ENCODE data around the gene APP. TPM values are rescaled to one million over a fixed set of nuclear protein-coding genes. Genes with fewer than 3 reads are reported as not detected.

Gene APP
- total RNA-seq, 1 experiment from 2014 or later = 560 TPM

DNA sequence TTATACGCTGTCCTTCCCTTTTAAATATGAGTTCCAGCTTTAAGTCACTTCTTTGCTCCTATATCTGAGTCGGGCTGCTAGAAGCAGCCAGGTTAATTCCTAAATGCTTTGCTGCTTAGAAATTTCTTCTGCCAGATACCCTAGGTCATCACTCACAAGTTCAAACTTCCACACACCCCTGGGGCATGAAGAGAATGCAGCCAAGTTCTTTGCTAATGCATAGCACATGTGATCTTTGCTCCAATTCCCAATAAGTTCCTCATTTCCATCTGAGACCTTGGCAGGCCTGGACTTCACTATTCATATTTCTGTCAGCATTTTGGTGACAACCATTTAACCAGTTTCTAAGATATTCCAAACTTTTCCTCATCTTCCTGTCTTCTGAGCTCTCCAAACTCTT is 14.5 kb upstream of the APP start (continued):
- TF ChIP-seq, protein P1, sequence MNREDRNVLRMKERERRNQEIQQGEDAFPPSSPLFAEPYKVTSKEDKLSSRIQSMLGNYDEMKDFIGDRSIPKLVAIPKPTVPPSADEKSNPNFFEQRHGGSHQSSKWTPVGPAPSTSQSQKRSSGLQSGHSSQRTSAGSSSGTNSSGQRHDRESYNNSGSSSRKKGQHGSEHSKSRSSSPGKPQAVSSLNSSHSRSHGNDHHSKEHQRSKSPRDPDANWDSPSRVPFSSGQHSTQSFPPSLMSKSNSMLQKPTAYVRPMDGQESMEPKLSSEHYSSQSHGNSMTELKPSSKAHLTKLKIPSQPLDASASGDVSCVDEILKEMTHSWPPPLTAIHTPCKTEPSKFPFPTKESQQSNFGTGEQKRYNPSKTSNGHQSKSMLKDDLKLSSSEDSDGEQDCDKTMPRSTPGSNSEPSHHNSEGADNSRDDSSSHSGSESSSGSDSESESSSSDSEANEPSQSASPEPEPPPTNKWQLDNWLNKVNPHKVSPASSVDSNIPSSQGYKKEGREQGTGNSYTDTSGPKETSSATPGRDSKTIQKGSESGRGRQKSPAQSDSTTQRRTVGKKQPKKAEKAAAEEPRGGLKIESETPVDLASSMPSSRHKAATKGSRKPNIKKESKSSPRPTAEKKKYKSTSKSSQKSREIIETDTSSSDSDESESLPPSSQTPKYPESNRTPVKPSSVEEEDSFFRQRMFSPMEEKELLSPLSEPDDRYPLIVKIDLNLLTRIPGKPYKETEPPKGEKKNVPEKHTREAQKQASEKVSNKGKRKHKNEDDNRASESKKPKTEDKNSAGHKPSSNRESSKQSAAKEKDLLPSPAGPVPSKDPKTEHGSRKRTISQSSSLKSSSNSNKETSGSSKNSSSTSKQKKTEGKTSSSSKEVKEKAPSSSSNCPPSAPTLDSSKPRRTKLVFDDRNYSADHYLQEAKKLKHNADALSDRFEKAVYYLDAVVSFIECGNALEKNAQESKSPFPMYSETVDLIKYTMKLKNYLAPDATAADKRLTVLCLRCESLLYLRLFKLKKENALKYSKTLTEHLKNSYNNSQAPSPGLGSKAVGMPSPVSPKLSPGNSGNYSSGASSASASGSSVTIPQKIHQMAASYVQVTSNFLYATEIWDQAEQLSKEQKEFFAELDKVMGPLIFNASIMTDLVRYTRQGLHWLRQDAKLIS (CRISPR knock-in tag; IDR thresholded peaks at IDR 0.05; ENCODE audit: borderline replicate concordance) = no peak

DNA sequence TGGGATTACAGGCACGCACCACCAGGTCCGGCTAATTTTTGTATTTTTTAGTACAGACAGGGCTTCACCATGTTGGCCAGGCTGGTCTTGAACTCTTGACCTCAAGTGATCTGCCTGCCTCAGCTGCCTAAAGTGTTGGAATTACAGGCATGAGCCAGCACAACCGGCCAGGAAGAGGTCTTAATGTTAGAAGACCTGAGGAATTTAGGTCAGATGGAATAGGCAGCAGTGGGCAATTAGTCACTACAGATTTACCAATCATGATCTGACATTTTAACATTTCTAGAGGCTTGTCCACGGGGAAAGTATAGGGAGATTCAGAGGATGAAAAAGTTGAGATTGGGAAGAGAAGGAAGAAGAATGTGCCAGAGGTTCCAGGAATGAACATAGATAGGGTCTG is 8.9 kb upstream of the APP start:
- TF ChIP-seq, protein P2, sequence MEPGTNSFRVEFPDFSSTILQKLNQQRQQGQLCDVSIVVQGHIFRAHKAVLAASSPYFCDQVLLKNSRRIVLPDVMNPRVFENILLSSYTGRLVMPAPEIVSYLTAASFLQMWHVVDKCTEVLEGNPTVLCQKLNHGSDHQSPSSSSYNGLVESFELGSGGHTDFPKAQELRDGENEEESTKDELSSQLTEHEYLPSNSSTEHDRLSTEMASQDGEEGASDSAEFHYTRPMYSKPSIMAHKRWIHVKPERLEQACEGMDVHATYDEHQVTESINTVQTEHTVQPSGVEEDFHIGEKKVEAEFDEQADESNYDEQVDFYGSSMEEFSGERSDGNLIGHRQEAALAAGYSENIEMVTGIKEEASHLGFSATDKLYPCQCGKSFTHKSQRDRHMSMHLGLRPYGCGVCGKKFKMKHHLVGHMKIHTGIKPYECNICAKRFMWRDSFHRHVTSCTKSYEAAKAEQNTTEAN (CRISPR knock-in tag; IDR thresholded peaks at IDR 0.05) = no peak
- no peak for TF ChIP-seq MXD4 (CRISPR knock-in tag; IDR thresholded peaks at IDR 0.05; ENCODE audit: borderline replicate concordance)
- TF ChIP-seq, protein P3, sequence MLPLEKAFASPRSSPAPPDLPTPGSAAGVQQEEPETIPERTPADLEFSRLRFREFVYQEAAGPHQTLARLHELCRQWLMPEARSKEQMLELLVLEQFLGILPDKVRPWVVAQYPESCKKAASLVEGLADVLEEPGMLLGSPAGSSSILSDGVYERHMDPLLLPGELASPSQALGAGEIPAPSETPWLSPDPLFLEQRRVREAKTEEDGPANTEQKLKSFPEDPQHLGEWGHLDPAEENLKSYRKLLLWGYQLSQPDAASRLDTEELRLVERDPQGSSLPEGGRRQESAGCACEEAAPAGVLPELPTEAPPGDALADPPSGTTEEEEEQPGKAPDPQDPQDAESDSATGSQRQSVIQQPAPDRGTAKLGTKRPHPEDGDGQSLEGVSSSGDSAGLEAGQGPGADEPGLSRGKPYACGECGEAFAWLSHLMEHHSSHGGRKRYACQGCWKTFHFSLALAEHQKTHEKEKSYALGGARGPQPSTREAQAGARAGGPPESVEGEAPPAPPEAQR (CRISPR knock-in tag; IDR thresholded peaks at IDR 0.05) = no peak
- CTCF ChIA-PET = no interaction called here

DNA sequence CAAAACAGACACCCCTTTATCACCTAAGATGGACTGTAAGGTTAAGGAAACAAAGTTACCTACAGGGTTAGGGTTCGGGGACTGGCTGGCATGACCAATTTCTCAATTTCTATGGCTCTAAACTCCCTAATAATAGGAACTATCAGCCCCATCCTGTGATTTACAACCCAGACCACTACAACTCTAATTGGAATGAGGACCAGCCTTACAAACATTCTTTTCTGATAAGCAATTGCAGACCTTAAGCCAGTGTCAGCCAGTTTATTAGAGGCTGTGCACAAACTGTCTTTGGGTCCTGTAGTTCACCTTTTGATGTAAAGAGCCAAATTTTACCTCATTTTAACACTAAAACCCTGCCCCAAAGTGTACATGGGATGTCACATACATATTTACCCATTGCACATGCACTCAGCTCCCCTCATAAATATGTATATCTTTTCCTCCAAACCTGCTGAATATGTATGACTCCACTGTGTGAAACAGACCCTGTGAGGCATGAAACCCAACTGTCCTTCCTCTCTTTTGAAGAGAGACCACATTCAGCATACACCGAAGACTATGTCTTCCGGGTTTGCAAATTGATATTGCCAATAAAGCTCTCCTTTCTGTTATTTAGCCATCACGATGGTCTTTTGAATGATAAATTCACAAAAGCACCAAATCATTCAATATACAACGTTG is 7.3 kb upstream of the APP start:
- H3K4me3 Mint-ChIP-seq = no peak overlapping the region
- H3K9me3 Mint-ChIP-seq = peaks cover 9% of the 10 kb centered on the region; the same call in 1 of the 2 replicates
- DNase-seq (ENCODE audit: low spot score) (no peak), ATAC-seq (no peak)
- TF ChIP-seq ZNF219 (CRISPR knock-in tag; IDR thresholded peaks at IDR 0.05; ENCODE audit: borderline replicate concordance) = no peak
- POLR2A ChIA-PET = no interaction called here
- peaks cover 20% of the 10 kb centered on the region for H3K4me1 Mint-ChIP-seq
- CTCF ChIA-PET = no interaction called here
- H3K27me3 Mint-ChIP-seq (ENCODE audit: low read depth) = no peaks in the 10 kb centered on the region
- H3K27ac Mint-ChIP-seq = no peak overlapping the region
- 0 out of 2 replicates have a peak, but pooled peaks cover 3% of the 10 kb centered on the region for H3K36me3 Mint-ChIP-seq

More for the DNA sequence above, 8.9 kb upstream of the APP start:
- H3K36me3 Mint-ChIP-seq = peaks cover 10% of the 10 kb centered on the region
- H3K27ac Mint-ChIP-seq = no peak overlapping the region
- H3K4me3 Mint-ChIP-seq = no peak overlapping the region
- H3K4me1 Mint-ChIP-seq = peaks cover 5% of the 10 kb centered on the region
- DNase-seq (ENCODE audit: low spot score) (no peak), ATAC-seq (no peak)
- peaks cover 19% of the 10 kb centered on the region for H3K9me3 Mint-ChIP-seq
- no peaks in the 10 kb centered on the region; the same call in 1 of the 2 replicates for H3K27me3 Mint-ChIP-seq (ENCODE audit: low read depth)
- POLR2A ChIA-PET = no interaction called here

DNA sequence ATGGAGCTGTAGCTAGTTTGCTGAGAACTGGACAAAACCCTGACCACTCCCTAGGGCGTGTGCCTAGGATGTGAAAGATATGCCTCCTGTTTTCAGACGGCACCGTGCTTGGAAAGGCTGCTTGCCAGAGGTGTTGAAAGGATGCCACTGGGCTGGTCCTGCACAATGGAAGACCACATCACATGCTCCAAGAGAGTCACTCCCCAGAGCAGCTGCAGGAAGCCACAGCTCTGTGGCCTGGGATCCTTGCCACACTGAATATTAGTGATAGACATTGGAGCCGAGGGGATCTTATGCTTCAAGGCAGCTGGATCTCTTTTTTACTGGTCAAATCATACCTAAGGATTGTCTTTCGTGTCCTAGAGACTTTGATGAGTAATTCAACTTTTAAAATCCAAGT is 6.6 kb upstream of the APP start:
- Mint-ChIP-seq H3K4me1 (peaks cover 22% of the 10 kb centered on the region), H3K9me3 (0 out of 2 replicates have a peak, but pooled peaks cover 3% of the 10 kb centered on the region), H3K36me3 (0 out of 2 replicates have a peak, but pooled peaks cover 3% of the 10 kb centered on the region), H3K27me3 (ENCODE audit: low read depth) (no peaks in the 10 kb centered on the region), H3K4me3 (no peak overlapping the region), H3K27ac (no peak overlapping the region)
- ATAC-seq (no peak), DNase-seq (ENCODE audit: low spot score) (no peak)
- ChIA-PET CTCF (no interaction called here), POLR2A (no interaction called here)
- TF ChIP-seq ZNF121 (CRISPR knock-in tag; IDR thresholded peaks at IDR 0.05) (no peak), ELF4 (CRISPR knock-in tag; IDR thresholded peaks at IDR 0.05; ENCODE audit: low read depth) (no peak), ZNF232 (CRISPR knock-in tag; IDR thresholded peaks at IDR 0.05) (no peak), PRRX2 (CRISPR knock-in tag; IDR thresholded peaks at IDR 0.05) (no peak), ATF1 (CRISPR knock-in tag; IDR thresholded peaks at IDR 0.05) (no peak), NFATC4 (CRISPR knock-in tag; IDR thresholded peaks at IDR 0.05) (no peak), SP1 (CRISPR knock-in tag; conservative IDR thresholded peaks at IDR 0.05) (no peak)
- TF ChIP-seq, protein P4, sequence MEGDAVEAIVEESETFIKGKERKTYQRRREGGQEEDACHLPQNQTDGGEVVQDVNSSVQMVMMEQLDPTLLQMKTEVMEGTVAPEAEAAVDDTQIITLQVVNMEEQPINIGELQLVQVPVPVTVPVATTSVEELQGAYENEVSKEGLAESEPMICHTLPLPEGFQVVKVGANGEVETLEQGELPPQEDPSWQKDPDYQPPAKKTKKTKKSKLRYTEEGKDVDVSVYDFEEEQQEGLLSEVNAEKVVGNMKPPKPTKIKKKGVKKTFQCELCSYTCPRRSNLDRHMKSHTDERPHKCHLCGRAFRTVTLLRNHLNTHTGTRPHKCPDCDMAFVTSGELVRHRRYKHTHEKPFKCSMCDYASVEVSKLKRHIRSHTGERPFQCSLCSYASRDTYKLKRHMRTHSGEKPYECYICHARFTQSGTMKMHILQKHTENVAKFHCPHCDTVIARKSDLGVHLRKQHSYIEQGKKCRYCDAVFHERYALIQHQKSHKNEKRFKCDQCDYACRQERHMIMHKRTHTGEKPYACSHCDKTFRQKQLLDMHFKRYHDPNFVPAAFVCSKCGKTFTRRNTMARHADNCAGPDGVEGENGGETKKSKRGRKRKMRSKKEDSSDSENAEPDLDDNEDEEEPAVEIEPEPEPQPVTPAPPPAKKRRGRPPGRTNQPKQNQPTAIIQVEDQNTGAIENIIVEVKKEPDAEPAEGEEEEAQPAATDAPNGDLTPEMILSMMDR (IDR thresholded peaks at IDR 0.05) = no peak
- TF ChIP-seq, protein P5, sequence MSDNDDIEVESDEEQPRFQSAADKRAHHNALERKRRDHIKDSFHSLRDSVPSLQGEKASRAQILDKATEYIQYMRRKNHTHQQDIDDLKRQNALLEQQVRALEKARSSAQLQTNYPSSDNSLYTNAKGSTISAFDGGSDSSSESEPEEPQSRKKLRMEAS (CRISPR knock-in tag; IDR thresholded peaks at IDR 0.05) = no peak
- TF ChIP-seq, protein P6, sequence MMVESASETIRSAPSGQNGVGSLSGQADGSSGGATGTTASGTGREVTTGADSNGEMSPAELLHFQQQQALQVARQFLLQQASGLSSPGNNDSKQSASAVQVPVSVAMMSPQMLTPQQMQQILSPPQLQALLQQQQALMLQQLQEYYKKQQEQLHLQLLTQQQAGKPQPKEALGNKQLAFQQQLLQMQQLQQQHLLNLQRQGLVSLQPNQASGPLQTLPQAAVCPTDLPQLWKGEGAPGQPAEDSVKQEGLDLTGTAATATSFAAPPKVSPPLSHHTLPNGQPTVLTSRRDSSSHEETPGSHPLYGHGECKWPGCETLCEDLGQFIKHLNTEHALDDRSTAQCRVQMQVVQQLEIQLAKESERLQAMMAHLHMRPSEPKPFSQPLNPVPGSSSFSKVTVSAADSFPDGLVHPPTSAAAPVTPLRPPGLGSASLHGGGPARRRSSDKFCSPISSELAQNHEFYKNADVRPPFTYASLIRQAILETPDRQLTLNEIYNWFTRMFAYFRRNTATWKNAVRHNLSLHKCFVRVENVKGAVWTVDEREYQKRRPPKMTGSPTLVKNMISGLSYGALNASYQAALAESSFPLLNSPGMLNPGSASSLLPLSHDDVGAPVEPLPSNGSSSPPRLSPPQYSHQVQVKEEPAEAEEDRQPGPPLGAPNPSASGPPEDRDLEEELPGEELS (CRISPR knock-in tag; IDR thresholded peaks at IDR 0.05) = no peak
- TF ChIP-seq, protein P7, sequence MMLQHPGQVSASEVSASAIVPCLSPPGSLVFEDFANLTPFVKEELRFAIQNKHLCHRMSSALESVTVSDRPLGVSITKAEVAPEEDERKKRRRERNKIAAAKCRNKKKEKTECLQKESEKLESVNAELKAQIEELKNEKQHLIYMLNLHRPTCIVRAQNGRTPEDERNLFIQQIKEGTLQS (CRISPR knock-in tag; conservative IDR thresholded peaks at IDR 0.05) = no peak
